NCI-H2029 treated with DMSO at 0.1 percent for 48 hours (cell line): ENCODE results near the gene VAMP8.

Source experiments
- DNase-seq: peaks from one replicate; lab custom pipeline; 2025; lab: John Stamatoyannopoulos, UW

VAMP8 gene

DNA sequence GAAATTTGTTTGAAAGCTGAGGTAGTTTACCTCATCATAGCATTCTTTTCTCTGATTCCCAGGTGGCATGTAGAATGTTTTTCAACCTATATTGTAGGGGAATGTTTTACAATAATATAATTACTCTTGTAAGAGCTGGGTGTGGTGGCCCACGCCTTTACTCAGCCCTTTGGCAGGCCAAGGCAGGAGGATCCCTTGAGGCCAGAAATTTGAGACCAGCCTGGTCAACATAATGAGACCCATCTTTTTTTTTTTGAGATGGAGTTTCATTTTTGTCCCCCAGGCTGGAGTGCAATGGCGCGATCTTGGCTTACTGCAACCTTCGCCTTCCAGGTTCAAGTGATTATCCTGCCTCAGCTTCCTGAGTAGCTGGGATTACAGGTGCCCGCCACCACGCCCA lies 42.2 kb downstream of the VAMP8 start:
- no peak for DNase-seq

DNA sequence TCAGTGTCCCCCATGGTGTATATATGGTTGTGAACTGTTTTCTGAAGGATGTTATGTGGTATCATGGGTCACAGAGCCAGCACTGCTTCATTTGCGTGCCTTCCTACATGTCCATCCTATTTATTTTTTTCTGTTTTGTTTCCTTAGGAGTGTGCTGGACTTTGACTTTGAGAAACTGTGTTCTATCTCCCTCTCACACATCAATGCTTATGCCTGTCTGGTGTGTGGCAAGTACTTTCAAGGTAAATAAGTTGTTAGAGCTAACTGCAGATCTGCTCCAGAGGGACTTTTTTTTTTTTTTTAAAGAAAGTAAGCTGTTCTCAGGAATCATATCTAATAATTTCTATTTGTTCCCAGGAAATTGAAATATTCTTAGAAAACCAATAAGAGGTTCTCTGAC lies 44.0 kb downstream of the VAMP8 start:
- no peak for DNase-seq

DNA sequence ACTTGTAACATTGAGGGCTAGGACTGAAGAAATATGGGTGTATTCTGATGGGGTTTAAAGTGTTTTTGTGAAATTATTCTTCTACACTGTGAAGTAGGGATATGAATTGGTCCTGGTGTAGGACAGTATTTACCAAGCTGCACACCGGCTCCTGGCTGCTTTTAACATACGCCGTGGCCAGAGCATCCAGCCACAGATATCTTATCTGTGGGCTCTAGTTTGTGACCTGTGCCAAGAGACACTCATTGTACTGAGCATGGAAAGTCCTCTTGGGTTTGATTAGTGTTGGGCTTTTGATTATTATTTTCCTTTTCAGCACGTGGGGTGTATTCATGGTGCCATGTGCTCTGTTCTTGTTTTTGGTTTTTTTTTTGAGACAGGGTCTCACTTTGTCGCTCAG lies 46.6 kb downstream of the VAMP8 start:
- no peak for DNase-seq

DNA sequence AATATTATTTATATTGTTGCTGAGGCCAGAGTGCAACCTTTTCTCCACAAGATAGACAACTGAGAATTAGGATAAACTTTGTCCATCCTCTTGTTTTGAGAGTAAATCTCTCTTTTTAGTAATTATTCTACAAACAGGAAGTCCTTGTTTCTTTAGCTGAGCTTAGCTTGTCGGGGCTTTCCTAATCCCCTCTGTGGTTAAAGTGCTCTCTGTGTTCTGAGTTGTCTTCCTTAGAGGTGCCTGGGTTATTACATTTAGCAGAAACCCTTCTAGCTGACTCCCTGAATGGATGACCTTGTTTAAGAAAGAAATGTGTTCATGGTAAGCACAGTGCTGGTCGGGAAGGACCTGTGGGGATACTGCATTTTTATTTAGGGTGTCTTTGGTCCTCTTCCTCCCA lies 51.3 kb downstream of the VAMP8 start:
- no peak for DNase-seq

DNA sequence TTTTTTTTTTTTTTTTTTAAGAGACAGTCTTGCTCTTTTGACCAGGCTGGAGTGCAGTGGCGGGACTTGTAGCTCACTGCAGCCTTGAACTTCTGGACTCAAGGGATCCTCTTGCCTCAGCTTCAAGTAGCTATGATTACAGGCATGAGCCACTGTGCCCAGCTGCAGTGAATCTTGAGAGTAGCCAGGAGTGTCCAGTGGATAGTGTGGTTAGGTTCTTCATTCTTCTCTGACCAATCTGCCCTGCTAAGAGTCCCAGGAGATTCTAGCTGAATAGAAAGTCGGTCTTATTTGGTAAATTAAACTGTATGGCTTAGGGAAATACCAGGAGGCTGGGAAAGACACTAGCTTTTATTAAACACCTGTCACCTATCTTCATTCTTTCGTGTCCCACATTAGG lies 53.9 kb downstream of the VAMP8 start:
- DNase-seq: no peak
